Neural cell (in vitro differentiated cells): ENCODE measurements around the gene GDPD3. TPM values are rescaled to one million over a fixed set of nuclear protein-coding genes. Genes with fewer than 3 reads are reported as not detected.

Experiments
- H2AFZ ChIP-seq: fragments of 200-600, 300-800 bp; sonication (generic), shearing (Covaris generic); 2 replicates; pipeline ENCODE4 v1.6.0; 2014; ENCODE audit warnings: low read depth, mild to moderate bottlenecking, antibody characterized with exemption, low read length, moderate library complexity
- H3F3A ChIP-seq: fragments of 200-600 bp; shearing (Covaris generic); 2 replicates; pipeline ENCODE4 v1.6.1; 2016; ENCODE audit warnings: mild to moderate bottlenecking, moderate library complexity, mixed read lengths, antibody characterized with exemption, low read length; ENCODE audit not compliant: insufficient read depth, poor library complexity, severe bottlenecking
- H3K27ac ChIP-seq: fragments of 200-600, 300-800 bp; sonication (generic), shearing (Covaris generic); 2 replicates; pipeline ENCODE4 v1.5.1; 2014; ENCODE audit warnings: mild to moderate bottlenecking, low read length, moderate library complexity
- H3K27me3 ChIP-seq: fragments of 300-800, 200-600 bp; sonication (generic), shearing (Covaris generic); 2 replicates; pipeline ENCODE4 v1.6.0; 2014; ENCODE audit warnings: mild to moderate bottlenecking, low read depth, low read length, moderate library complexity; ENCODE audit not compliant: insufficient read depth
- H3K36me3 ChIP-seq: fragments of 300-800, 200-600 bp; sonication (generic), shearing (Covaris generic); 2 replicates; pipeline ENCODE4 v1.5.1; 2014; ENCODE audit warnings: mild to moderate bottlenecking, antibody characterized with exemption, low read length, moderate library complexity; ENCODE audit not compliant: insufficient read depth
- H3K4me2 ChIP-seq: fragments of 300-800, 200-600 bp; sonication (generic), shearing (Covaris generic); 2 replicates; pipeline ENCODE4 v1.6.0; 2014; ENCODE audit warnings: mild to moderate bottlenecking, low read length
- H3K4me3 ChIP-seq: fragments of 300-800, 200-600 bp; sonication (generic), shearing (Covaris generic); 2 replicates; pipeline ENCODE4 v1.5.1; 2014; ENCODE audit warnings: mild to moderate bottlenecking, low read length, moderate library complexity
- H3K79me2 ChIP-seq: fragments of 200-600 bp; shearing (Covaris generic); replicated peaks from 2 replicates; pipeline ENCODE4 v1.6.0; 2014; ENCODE audit warnings: mild to moderate bottlenecking, low read length, moderate library complexity; ENCODE audit not compliant: insufficient read depth
- H3K9ac ChIP-seq: fragments of 300-800, 200-600 bp; sonication (generic), shearing (Covaris generic); 2 replicates; pipeline ENCODE4 v1.6.1; 2016; ENCODE audit warnings: mild to moderate bottlenecking, low read length, mixed read lengths
- H3K9me2 ChIP-seq: fragments of 200-600 bp; shearing (Covaris generic); 2 replicates; pipeline ENCODE4 v1.6.1; 2016; ENCODE audit warnings: mild to moderate bottlenecking, low read length, mixed read lengths; ENCODE audit not compliant: insufficient read depth
- H3K9me3 ChIP-seq: fragments of 200-600, 300-800 bp; sonication (generic), shearing (Covaris generic); 2 replicates; pipeline ENCODE4 v1.6.1; 2016; ENCODE audit warnings: mild to moderate bottlenecking, mixed run types, low read length, moderate library complexity, mixed read lengths
- H4K20me1 ChIP-seq: fragments of 200-600 bp; shearing (Covaris generic); 2 replicates; pipeline ENCODE4 v1.6.1; 2016; ENCODE audit warnings: mild to moderate bottlenecking, mixed run types; ENCODE audit not compliant: insufficient read depth
- EP300 ChIP-seq: fragments of 450-650 bp; conservative IDR thresholded peaks from 2 replicates; pipeline ENCODE4 v1.6.1; 2014; ENCODE audit warnings: antibody characterized with exemption, mild to moderate bottlenecking, moderate library complexity; ENCODE audit not compliant: poor library complexity, severe bottlenecking
- EZH2 ChIP-seq: fragments of 200-600, 300-800 bp; shearing (Covaris generic), sonication (generic); IDR thresholded peaks from 2 replicates; pipeline ENCODE4 v1.6.1; 2014; ENCODE audit warnings: antibody characterized with exemption, low read length, borderline replicate concordance, mild to moderate bottlenecking; ENCODE audit not compliant: insufficient read depth, poor library complexity, severe bottlenecking
- MXI1 ChIP-seq: fragments of 450-650 bp; conservative IDR thresholded peaks from 2 replicates; pipeline ENCODE4 v1.6.1; 2014; ENCODE audit warnings: antibody characterized with exemption, mild to moderate bottlenecking; ENCODE audit not compliant: poor library complexity, severe bottlenecking
- POLR2AphosphoS5 ChIP-seq: IDR thresholded peaks from 2 replicates; pipeline ENCODE4 v1.6.1; 2012
- RAD21 ChIP-seq: fragments of 450-650 bp; conservative IDR thresholded peaks from 2 replicates; pipeline ENCODE4 v1.6.1; 2014; ENCODE audit warnings: antibody characterized with exemption, mild to moderate bottlenecking, moderate library complexity
- SMC3 ChIP-seq: fragments of 450-650 bp; conservative IDR thresholded peaks from 2 replicates; pipeline ENCODE4 v1.6.1; 2014; ENCODE audit warnings: antibody characterized with exemption, mild to moderate bottlenecking, moderate library complexity; ENCODE audit not compliant: poor library complexity
- TAF1 ChIP-seq: IDR thresholded peaks from 2 replicates; pipeline ENCODE4 v1.6.1; 2012; ENCODE audit warnings: low read depth
- polyA plus RNA-seq: library from polyadenylated mRNA; depleted of rRNA; stranded (reverse); fragments of >200 nt; gene quantifications from 2 replicates; pipeline ENCODE4 v1.2.3, GENCODE V29; 2014
- TF ChIP-seq, protein P1 (sequence below): fragments of 450-650 bp; IDR thresholded peaks from 2 replicates; pipeline ENCODE4 v1.5.1; 2014; ENCODE audit warnings: antibody characterized with exemption, mild to moderate bottlenecking, moderate library complexity; ENCODE audit not compliant: poor library complexity, severe bottlenecking
- TF ChIP-seq, protein P2 (sequence below): IDR thresholded peaks from 2 replicates; pipeline ENCODE4 v1.6.1; 2012; ENCODE audit warnings: borderline replicate concordance

GDPD3 gene
- polyA plus RNA-seq, 1 donor from 2014 or later: 2.7 TPM

DNA sequence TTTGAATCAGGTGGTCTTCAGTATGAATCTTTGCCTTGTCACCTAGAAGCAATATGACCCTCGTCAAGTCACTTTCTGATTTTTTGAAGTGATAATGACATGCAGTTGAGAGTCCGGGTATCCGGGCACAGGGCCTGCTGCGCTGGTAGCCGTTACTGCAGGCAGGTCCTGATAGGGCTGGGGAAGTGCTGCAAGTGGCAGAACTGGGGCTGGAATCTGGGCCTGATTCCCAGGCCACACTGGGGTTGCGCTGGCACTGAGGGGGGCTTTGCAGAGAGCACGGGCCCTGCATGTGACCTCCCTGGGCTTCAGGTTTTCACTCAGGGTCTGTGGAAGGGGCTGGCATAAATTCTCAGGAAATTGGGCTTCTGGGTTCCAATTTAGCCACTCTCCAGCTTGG lies 34.6 kb downstream of the GDPD3 start:
- Histone ChIP-seq H3K9me3 (no peaks in the 10 kb centered on the region), H3K9ac (no peak overlapping the region), H3K36me3 (no peaks in the 10 kb centered on the region), H3F3A (no peaks in the 10 kb centered on the region), H3K4me2 (no peak overlapping the region), H3K27me3 (no peaks in the 10 kb centered on the region), H3K27ac (no peak overlapping the region), H3K79me2 (peaks cover 32% of the 10 kb centered on the region), H3K4me3 (no peak overlapping the region), H3K9me2 (no peaks in the 10 kb centered on the region), H4K20me1 (no peaks in the 10 kb centered on the region), H2AFZ (no peak overlapping the region)
- TF ChIP-seq, protein P1, sequence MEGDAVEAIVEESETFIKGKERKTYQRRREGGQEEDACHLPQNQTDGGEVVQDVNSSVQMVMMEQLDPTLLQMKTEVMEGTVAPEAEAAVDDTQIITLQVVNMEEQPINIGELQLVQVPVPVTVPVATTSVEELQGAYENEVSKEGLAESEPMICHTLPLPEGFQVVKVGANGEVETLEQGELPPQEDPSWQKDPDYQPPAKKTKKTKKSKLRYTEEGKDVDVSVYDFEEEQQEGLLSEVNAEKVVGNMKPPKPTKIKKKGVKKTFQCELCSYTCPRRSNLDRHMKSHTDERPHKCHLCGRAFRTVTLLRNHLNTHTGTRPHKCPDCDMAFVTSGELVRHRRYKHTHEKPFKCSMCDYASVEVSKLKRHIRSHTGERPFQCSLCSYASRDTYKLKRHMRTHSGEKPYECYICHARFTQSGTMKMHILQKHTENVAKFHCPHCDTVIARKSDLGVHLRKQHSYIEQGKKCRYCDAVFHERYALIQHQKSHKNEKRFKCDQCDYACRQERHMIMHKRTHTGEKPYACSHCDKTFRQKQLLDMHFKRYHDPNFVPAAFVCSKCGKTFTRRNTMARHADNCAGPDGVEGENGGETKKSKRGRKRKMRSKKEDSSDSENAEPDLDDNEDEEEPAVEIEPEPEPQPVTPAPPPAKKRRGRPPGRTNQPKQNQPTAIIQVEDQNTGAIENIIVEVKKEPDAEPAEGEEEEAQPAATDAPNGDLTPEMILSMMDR: no peak
- TF ChIP-seq EP300: no peak
- TF ChIP-seq POLR2AphosphoS5: no peak
- TF ChIP-seq EZH2: no peak
- TF ChIP-seq RAD21: no peak
- TF ChIP-seq SMC3: no peak
- TF ChIP-seq MXI1: no peak
- TF ChIP-seq, protein P2, sequence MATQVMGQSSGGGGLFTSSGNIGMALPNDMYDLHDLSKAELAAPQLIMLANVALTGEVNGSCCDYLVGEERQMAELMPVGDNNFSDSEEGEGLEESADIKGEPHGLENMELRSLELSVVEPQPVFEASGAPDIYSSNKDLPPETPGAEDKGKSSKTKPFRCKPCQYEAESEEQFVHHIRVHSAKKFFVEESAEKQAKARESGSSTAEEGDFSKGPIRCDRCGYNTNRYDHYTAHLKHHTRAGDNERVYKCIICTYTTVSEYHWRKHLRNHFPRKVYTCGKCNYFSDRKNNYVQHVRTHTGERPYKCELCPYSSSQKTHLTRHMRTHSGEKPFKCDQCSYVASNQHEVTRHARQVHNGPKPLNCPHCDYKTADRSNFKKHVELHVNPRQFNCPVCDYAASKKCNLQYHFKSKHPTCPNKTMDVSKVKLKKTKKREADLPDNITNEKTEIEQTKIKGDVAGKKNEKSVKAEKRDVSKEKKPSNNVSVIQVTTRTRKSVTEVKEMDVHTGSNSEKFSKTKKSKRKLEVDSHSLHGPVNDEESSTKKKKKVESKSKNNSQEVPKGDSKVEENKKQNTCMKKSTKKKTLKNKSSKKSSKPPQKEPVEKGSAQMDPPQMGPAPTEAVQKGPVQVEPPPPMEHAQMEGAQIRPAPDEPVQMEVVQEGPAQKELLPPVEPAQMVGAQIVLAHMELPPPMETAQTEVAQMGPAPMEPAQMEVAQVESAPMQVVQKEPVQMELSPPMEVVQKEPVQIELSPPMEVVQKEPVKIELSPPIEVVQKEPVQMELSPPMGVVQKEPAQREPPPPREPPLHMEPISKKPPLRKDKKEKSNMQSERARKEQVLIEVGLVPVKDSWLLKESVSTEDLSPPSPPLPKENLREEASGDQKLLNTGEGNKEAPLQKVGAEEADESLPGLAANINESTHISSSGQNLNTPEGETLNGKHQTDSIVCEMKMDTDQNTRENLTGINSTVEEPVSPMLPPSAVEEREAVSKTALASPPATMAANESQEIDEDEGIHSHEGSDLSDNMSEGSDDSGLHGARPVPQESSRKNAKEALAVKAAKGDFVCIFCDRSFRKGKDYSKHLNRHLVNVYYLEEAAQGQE: no peak

DNA sequence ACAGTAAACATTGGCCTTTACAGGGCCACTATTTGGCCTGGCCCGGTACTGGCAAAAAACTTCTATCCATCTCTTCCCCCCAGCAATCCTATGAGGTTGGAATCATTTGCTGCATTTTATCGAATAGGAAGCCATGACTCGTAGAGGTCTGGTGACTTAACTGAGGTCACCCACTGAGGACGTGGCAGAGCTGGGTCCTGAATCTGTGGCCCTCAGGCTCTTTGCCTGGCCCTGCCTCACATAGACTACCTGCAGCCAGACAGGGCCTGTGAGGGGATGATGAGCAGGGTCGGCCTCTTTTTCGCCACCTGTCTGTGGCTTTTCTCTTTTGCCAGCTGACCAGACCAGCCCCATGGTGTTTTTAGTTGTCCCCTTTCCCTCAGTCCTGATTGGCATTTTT lies 35.7 kb downstream of the GDPD3 start:
- H2AFZ ChIP-seq: no peak overlapping the region
- H3K9ac ChIP-seq: no peak overlapping the region
- H3K27ac ChIP-seq: no peak overlapping the region
- no peaks in the 10 kb centered on the region for H3K27me3 ChIP-seq
- H3K9me2 ChIP-seq: no peaks in the 10 kb centered on the region
- no peaks in the 10 kb centered on the region for H3K9me3 ChIP-seq
- no peak overlapping the region for H3K4me2 ChIP-seq
- H3K4me3 ChIP-seq: peak overlapping the region; percentile 99
- H3K79me2 ChIP-seq: peaks cover 32% of the 10 kb centered on the region
- TF ChIP-seq TAF1: no peak
- TF ChIP-seq RAD21: no peak
- TF ChIP-seq EZH2: no peak
- TF ChIP-seq MXI1: no peak
- no peak for TF ChIP-seq EP300
- TF ChIP-seq, protein P1: no peak
- TF ChIP-seq, protein P2: no peak
- TF ChIP-seq SMC3: no peak
- TF ChIP-seq POLR2AphosphoS5: no peak
- H3F3A ChIP-seq: no peaks in the 10 kb centered on the region
- no peaks in the 10 kb centered on the region for H4K20me1 ChIP-seq
- H3K36me3 ChIP-seq: no peaks in the 10 kb centered on the region
